Measurements from ENCODE around the gene TSPEAR.

The TSPEAR gene

GRCh38 chr21:44517175-44517899 is 194.0 kb downstream of the TSPEAR start:
- no peak for DNase-seq (ENCODE audit: low read depth in 2 of 2)

- no peak for DNase-seq (ENCODE audit: low read depth in 2 of 2)
Measured at GRCh38 chr21:44516828-44517174, 194.6 kb downstream of the TSPEAR start.

- no peak for DNase-seq (ENCODE audit: low read depth in 2 of 2)
Measured at GRCh38 chr21:44516342-44516741, 195.0 kb downstream of the TSPEAR start.

GRCh38 chr21:44515359-44516165 is 195.8 kb downstream of the TSPEAR start:
- DNase-seq (ENCODE audit: low read depth in 2 of 2), result no peak

- no peak for DNase-seq (ENCODE audit: low read depth in 2 of 2)
Measured at GRCh38 chr21:44514746-44515358, 196.5 kb downstream of the TSPEAR start.

GRCh38 chr21:44514218-44514520 is 197.2 kb downstream of the TSPEAR start:
- DNase-seq (ENCODE audit: low read depth in 2 of 2), result no peak

- DNase-seq (ENCODE audit: low read depth in 2 of 2), result no peak
Measured at GRCh38 chr21:44513389-44514217, 197.8 kb downstream of the TSPEAR start.

- DNase-seq (ENCODE audit: low read depth in 2 of 2), result no peak
Measured at GRCh38 chr21:44512496-44513388, 198.6 kb downstream of the TSPEAR start.

- DNase-seq (ENCODE audit: low read depth in 2 of 2), result no peak
Measured at GRCh38 chr21:44511938-44512275, 199.5 kb downstream of the TSPEAR start.

GRCh38 chr21:44511219-44511937 is 200.0 kb downstream of the TSPEAR start:
- no peak for DNase-seq (ENCODE audit: low read depth in 2 of 2)

GRCh38 chr21:44510508-44511218 is 200.7 kb downstream of the TSPEAR start:
- peak; percentile 54 to 69 for DNase-seq (ENCODE audit: low read depth in 2 of 2)

- no peak for DNase-seq (ENCODE audit: low read depth in 2 of 2)
Measured at GRCh38 chr21:44510109-44510507, 201.3 kb downstream of the TSPEAR start.

GRCh38 chr21:44509539-44509938 is 201.8 kb downstream of the TSPEAR start:
- DNase-seq (ENCODE audit: low read depth in 2 of 2), result no peak

GRCh38 chr21:44508711-44509445 is 202.5 kb downstream of the TSPEAR start:
- DNase-seq (ENCODE audit: low read depth in 2 of 2), result no peak

GRCh38 chr21:44508426-44508710 is 203.0 kb downstream of the TSPEAR start:
- no peak for DNase-seq (ENCODE audit: low read depth in 2 of 2)

GRCh38 chr21:44507673-44508425 is 203.5 kb downstream of the TSPEAR start:
- DNase-seq (ENCODE audit: low read depth in 2 of 2), result no peak

GRCh38 chr21:44506279-44507255 is 204.8 kb downstream of the TSPEAR start:
- DNase-seq (ENCODE audit: low read depth in 2 of 2), result no peak

All from stimulated activated CD8-positive, alpha-beta memory T cell treated with anti-CD3 and anti-CD28 coated beads, Interleukin-2, amount 100 ng/mL, for 1 hour (primary cell).